H1 (cell line): ENCODE results near the gene KCNK15. TPM values are rescaled to one million over a fixed set of nuclear protein-coding genes. Genes with fewer than 3 reads are reported as not detected.

Experiments used
- BACH1 ChIP-seq: IDR thresholded peaks from 2 replicates; pipeline ENCODE4 v1.6.1; 2012; ENCODE audit warnings: low read length, improper control_type of control experiment
- BRCA1 ChIP-seq: IDR thresholded peaks from 2 replicates; pipeline ENCODE4 v1.6.1; 2012; ENCODE audit warnings: low read depth, low read length, improper control_type of control experiment
- CHD2 ChIP-seq: IDR thresholded peaks from 2 replicates; pipeline ENCODE4 v1.6.1; 2012; ENCODE audit warnings: low read length, improper control_type of control experiment
- CREB1 ChIP-seq: IDR thresholded peaks from 2 replicates; pipeline ENCODE4 v1.6.1; 2012; ENCODE audit warnings: inconsistent platforms
- EP300 ChIP-seq, 2 experiments: IDR thresholded peaks; 1 replicate in 1 of 2; 2 replicates in 1 of 2; pipeline ENCODE4 v1.6.1; 2011 to 2012; ENCODE audit warnings: low read depth in 2 of 2, low read length in 2 of 2, mild to moderate bottlenecking in 2 of 2, borderline replicate concordance in 1 of 2, inconsistent platforms in 1 of 2, moderate library complexity in 1 of 2
- EZH2 ChIP-seq: fragments of 200-600 bp; sonication (generic); IDR thresholded peaks from 2 replicates; pipeline ENCODE4 v1.7.1; 2012; ENCODE audit warnings: low read depth, mild to moderate bottlenecking, moderate library complexity, low read length, inconsistent platforms; ENCODE audit not compliant: severe bottlenecking
- GTF2F1 ChIP-seq: IDR thresholded peaks from 2 replicates; pipeline ENCODE4 v1.6.1; 2012; ENCODE audit warnings: low read depth, low read length, improper control_type of control experiment, borderline replicate concordance
- HDAC2 ChIP-seq, 2 experiments: fragments of 300-600 bp in 1 of 2; sonication (generic) in 1 of 2; IDR thresholded peaks; 2 replicates each; pipeline ENCODE4 v1.6.1; 2011 to 2012; ENCODE audit warnings: low read depth in 2 of 2, low read length in 2 of 2, mild to moderate bottlenecking in 2 of 2, moderate library complexity in 2 of 2, borderline replicate concordance in 1 of 2, inconsistent platforms in 1 of 2
- KDM4A ChIP-seq: IDR thresholded peaks from one replicate; pipeline ENCODE4 v1.7.1; 2012; ENCODE audit warnings: low read depth, mild to moderate bottlenecking, moderate library complexity, low read length, inconsistent platforms; ENCODE audit not compliant: severe bottlenecking
- NANOG ChIP-seq: IDR thresholded peaks from 2 replicates; pipeline ENCODE4 v1.6.1; 2011; ENCODE audit warnings: low read length, low read depth, mild to moderate bottlenecking, inconsistent platforms; ENCODE audit not compliant: insufficient read depth, poor library complexity, severe bottlenecking
- NRF1 ChIP-seq: IDR thresholded peaks from 2 replicates; pipeline ENCODE4 v1.6.1; 2011; ENCODE audit warnings: mild to moderate bottlenecking, low read depth, low read length, improper control_type of control experiment
- PHF8 ChIP-seq: fragments of 200-600 bp; sonication (generic); conservative IDR thresholded peaks from 2 replicates; pipeline ENCODE4 v1.7.1; 2012; ENCODE audit warnings: low read depth, mild to moderate bottlenecking, inconsistent platforms, low read length, moderate library complexity
- RAD21 ChIP-seq, 2 experiments: IDR thresholded peaks in 1 of 2; conservative IDR thresholded peaks in 1 of 2; 2 replicates each; pipeline ENCODE4 v1.6.1; 2011; ENCODE audit warnings: low read depth in 2 of 2, low read length in 2 of 2, improper control_type of control experiment in 1 of 2, inconsistent platforms in 1 of 2, mild to moderate bottlenecking in 1 of 2, moderate library complexity in 1 of 2
- SIN3A ChIP-seq, 2 experiments: IDR thresholded peaks in 1 of 2; conservative IDR thresholded peaks in 1 of 2; 2 replicates each; pipeline ENCODE4 v1.6.1; 2011 to 2012; ENCODE audit warnings: low read length in 2 of 2, improper control_type of control experiment in 1 of 2, low read depth in 1 of 2, mild to moderate bottlenecking in 1 of 2
- SIRT6 ChIP-seq: IDR thresholded peaks from one replicate; pipeline ENCODE4 v1.7.1; 2012; ENCODE audit warnings: low read length, inconsistent platforms
- SIX5 ChIP-seq: IDR thresholded peaks from 2 replicates; pipeline ENCODE4 v1.6.1; 2011; ENCODE audit warnings: mild to moderate bottlenecking, low read depth, low read length
- SP1 ChIP-seq: IDR thresholded peaks from 2 replicates; pipeline ENCODE4 v1.6.1; 2011; ENCODE audit warnings: low read depth, low read length
- SRF ChIP-seq: IDR thresholded peaks from 2 replicates; pipeline ENCODE4 v1.6.1; 2011; ENCODE audit warnings: mild to moderate bottlenecking, low read depth, low read length, moderate library complexity
- SUZ12 ChIP-seq: fragments of 200-600 bp; sonication (generic); IDR thresholded peaks from 2 replicates; pipeline ENCODE4 v1.6.1; 2012; ENCODE audit warnings: mild to moderate bottlenecking, inconsistent platforms, low read length, moderate library complexity, mixed read lengths
- polyA plus RNA-seq, 7 experiments: library from polyadenylated mRNA; depleted of rRNA in 3 of 7; stranded (reverse) in 5 of 7; unstranded in 2 of 7; fragments of >200 nt in 5 of 7; fragments of 200-250 nt in 2 of 7; gene quantifications; 1 replicate in 5 of 7; 2 replicates in 1 of 7; 4 replicates in 1 of 7; pipeline versions ENCODE4 v1.2.1 to v1.2.3, GENCODE V29; 2011 to 2013; ENCODE audit warnings: missing spikeins in 2 of 7, mixed read lengths in 2 of 7
- total RNA-seq: library from RNA; stranded (reverse); fragmentation: NEBNext Ultra II Directional; extraction: Animal tissue kit (Norgen Biotek cat#: 25700); gene quantifications from 2 replicates; pipeline ENCODE4 v1.2.1, GENCODE V29; 2021
- TF ChIP-seq, protein P1 (sequence below), 3 experiments: IDR thresholded peaks; 1 replicate in 2 of 3; 2 replicates in 1 of 3; pipeline versions ENCODE4 v1.5.1 to v1.6.1; 2011; ENCODE audit warnings: low read length in 3 of 3, mild to moderate bottlenecking in 3 of 3, inconsistent platforms in 2 of 3, low read depth in 1 of 3, moderate library complexity in 1 of 3; ENCODE audit not compliant: insufficient read depth in 1 of 3; ENCODE audit errors: control extremely low read depth in 1 of 3
- TF ChIP-seq, protein P2 (sequence below): IDR thresholded peaks from 2 replicates; pipeline ENCODE4 v1.6.1; 2012; ENCODE audit warnings: inconsistent platforms

The KCNK15 gene
- total and polyA plus RNA-seq, 2 of the 8 experiments (the other 6 are each of a cell fraction or from before 2014, with no cell fraction given), result 0.24 to 0.33 TPM

DNA sequence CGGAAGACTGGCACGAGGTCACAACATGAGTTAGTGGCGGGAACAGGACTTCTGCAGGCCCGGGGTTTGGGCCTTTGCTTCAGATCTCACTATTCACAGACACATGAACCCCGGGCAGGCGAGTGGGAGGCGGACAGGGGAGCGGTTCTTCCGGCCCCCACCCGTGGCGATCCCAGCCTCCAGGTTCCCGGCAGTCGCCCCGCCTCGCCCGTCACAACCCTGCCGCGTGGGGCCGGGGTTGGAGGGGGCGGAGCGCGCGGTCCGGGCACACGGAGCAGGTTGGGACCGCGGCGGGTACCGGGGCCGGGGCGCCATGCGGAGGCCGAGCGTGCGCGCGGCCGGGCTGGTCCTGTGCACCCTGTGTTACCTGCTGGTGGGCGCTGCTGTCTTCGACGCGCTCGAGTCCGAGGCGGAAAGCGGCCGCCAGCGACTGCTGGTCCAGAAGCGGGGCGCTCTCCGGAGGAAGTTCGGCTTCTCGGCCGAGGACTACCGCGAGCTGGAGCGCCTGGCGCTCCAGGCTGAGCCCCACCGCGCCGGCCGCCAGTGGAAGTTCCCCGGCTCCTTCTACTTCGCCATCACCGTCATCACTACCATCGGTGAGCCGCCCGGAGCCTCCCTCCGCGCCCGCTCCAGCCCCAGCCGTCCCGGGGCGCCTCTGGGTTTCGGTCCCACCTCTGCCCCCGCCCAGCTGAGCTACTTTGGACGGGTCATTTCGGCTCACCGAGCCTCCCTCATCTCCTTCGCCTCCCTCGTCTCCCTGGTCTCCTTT lies at the start of gene KCNK15 (continued):
- no peak for TF ChIP-seq RAD21 (IDR thresholded peaks at IDR 0.05 in 1 of 2, conservative IDR thresholded peaks at IDR 0.05 in 1 of 2; ENCODE audit: low read depth in 2 of 2, low read length in 2 of 2)
- 0 out of 2 replicates have a peak, but pooled peaks have one; percentile 18 for TF ChIP-seq PHF8
- TF ChIP-seq, protein P1, sequence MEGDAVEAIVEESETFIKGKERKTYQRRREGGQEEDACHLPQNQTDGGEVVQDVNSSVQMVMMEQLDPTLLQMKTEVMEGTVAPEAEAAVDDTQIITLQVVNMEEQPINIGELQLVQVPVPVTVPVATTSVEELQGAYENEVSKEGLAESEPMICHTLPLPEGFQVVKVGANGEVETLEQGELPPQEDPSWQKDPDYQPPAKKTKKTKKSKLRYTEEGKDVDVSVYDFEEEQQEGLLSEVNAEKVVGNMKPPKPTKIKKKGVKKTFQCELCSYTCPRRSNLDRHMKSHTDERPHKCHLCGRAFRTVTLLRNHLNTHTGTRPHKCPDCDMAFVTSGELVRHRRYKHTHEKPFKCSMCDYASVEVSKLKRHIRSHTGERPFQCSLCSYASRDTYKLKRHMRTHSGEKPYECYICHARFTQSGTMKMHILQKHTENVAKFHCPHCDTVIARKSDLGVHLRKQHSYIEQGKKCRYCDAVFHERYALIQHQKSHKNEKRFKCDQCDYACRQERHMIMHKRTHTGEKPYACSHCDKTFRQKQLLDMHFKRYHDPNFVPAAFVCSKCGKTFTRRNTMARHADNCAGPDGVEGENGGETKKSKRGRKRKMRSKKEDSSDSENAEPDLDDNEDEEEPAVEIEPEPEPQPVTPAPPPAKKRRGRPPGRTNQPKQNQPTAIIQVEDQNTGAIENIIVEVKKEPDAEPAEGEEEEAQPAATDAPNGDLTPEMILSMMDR (IDR thresholded peaks at IDR 0.05; ENCODE audit: control extremely low read depth in 1 of 3, insufficient read depth in 1 of 3, low read depth in 1 of 3, low read length in 3 of 3), result no peak
- TF ChIP-seq CHD2, result no peak
- TF ChIP-seq SIRT6, result no peak
- TF ChIP-seq, protein P2, sequence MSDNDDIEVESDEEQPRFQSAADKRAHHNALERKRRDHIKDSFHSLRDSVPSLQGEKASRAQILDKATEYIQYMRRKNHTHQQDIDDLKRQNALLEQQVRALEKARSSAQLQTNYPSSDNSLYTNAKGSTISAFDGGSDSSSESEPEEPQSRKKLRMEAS, result peak; percentile 83
- no peak for TF ChIP-seq EP300 (IDR thresholded peaks at IDR 0.05; ENCODE audit: borderline replicate concordance in 1 of 2, low read depth in 2 of 2, low read length in 2 of 2)
- TF ChIP-seq BACH1, result no peak
- peak; percentile 51; the same call in 1 of the 2 replicates for TF ChIP-seq SUZ12
- TF ChIP-seq EZH2, result no peak
- TF ChIP-seq NRF1, result no peak
- no peak; a peak in 1 of 4 replicates for TF ChIP-seq SIN3A (conservative IDR thresholded peaks at IDR 0.05 in 1 of 2, IDR thresholded peaks at IDR 0.05 in 1 of 2; ENCODE audit: low read depth in 1 of 2, low read length in 2 of 2)
- TF ChIP-seq SRF, result no peak
- no peak for TF ChIP-seq SIX5
- TF ChIP-seq BRCA1, result no peak
- TF ChIP-seq NANOG, result no peak
- no peak for TF ChIP-seq CREB1
- no peak for TF ChIP-seq HDAC2 (IDR thresholded peaks at IDR 0.05; ENCODE audit: borderline replicate concordance in 1 of 2, low read depth in 2 of 2, low read length in 2 of 2)
- TF ChIP-seq SP1, result no peak
- no peak for TF ChIP-seq GTF2F1
- TF ChIP-seq KDM4A, result peak; percentile 73
